Left renal pelvis (tissue), 4 donors: Measurements from ENCODE around the gene TNS3. TPM values are rescaled to one million over a fixed set of nuclear protein-coding genes. Genes with fewer than 3 reads are reported as not detected.

ENCODE experiments used
- DNase-seq, 4 donors: peaks; one replicate each; pipeline ENCODE4 v3.0.0-alpha.2; 2013; ENCODE audit warnings: low read depth in 4 of 4, low spot score in 3 of 4
- polyA plus RNA-seq, 4 donors: library from polyadenylated mRNA; unstranded; fragments of 120-200 nt; gene quantifications; one replicate each; pipeline ENCODE4 v1.2.1, GENCODE V29; 2013; ENCODE audit not compliant: insufficient read length in 4 of 4

Gene TNS3
- polyA plus RNA-seq, 4 donors = 85.6 to 120 (median 91.2) TPM

- DNase-seq = no peak
Measured at GRCh38 chr7:47378728-47379395, 203.0 kb downstream of the TNS3 start.

GRCh38 chr7:47377741-47378140 is 204.2 kb downstream of the TNS3 start:
- DNase-seq = no peak

- DNase-seq = no peak
Measured at GRCh38 chr7:47376991-47377616, 204.8 kb downstream of the TNS3 start.

- DNase-seq = no peak
Measured at GRCh38 chr7:47375121-47375938, 206.6 kb downstream of the TNS3 start.

GRCh38 chr7:47374538-47374937 is 207.4 kb downstream of the TNS3 start:
- DNase-seq = no peak

GRCh38 chr7:47373871-47374451 is 207.9 kb downstream of the TNS3 start:
- no peak for DNase-seq

- DNase-seq = peak in 3 of 4 donors; percentile 63 to 67 (median 66)
Measured at GRCh38 chr7:47371733-47372368, 210.1 kb downstream of the TNS3 start.

- no peak for DNase-seq
Measured at GRCh38 chr7:47371317-47371716, 210.6 kb downstream of the TNS3 start.

GRCh38 chr7:47370461-47371042 is 211.4 kb downstream of the TNS3 start:
- DNase-seq = no peak

GRCh38 chr7:47369736-47370135 is 212.2 kb downstream of the TNS3 start:
- DNase-seq = no peak

GRCh38 chr7:47368190-47368812 is 213.6 kb downstream of the TNS3 start:
- no peak for DNase-seq

GRCh38 chr7:47367369-47367768 is 214.5 kb downstream of the TNS3 start:
- DNase-seq = no peak

GRCh38 chr7:47366960-47367359 is 215.0 kb downstream of the TNS3 start:
- DNase-seq = no peak

GRCh38 chr7:47366211-47366610 is 215.7 kb downstream of the TNS3 start:
- no peak for DNase-seq

GRCh38 chr7:47362984-47363383 is 218.9 kb downstream of the TNS3 start:
- no peak for DNase-seq

- DNase-seq = no peak
Measured at GRCh38 chr7:47361746-47362215, 220.1 kb downstream of the TNS3 start.

- DNase-seq = no peak
Measured at GRCh38 chr7:47361236-47361635, 220.7 kb downstream of the TNS3 start.

GRCh38 chr7:47360301-47360900 is 221.5 kb downstream of the TNS3 start:
- DNase-seq = no peak

GRCh38 chr7:47358944-47359588 is 222.8 kb downstream of the TNS3 start:
- no peak for DNase-seq
